ENCODE data around the gene SMIM26.

Gene SMIM26

DNA sequence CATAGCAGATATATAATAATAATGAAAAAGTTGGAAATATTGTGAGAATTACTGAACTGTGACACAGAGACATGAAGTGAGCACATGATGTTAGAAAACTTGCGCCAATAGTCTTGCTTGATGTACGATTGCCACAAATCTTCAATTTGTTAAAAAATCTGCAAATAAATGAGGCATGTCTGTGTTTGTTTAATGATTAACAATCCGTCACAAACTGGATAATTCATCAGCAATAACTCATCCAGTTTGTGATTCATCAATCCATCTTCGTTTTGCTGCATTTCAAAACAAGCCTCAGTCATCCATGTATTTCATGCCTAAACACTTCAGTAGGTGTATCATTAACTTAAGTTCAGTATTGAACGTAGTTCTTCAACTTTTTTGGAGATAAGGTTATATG lies 25.5 kb upstream of the SMIM26 start:
- TF ChIP-seq EZH2 (IDR thresholded peaks at IDR 0.05; ENCODE audit: borderline replicate concordance, low read length) (no peak), CTCF (IDR thresholded peaks at IDR 0.05; ENCODE audit: low read length) (no peak)
- H3F3A ChIP-seq (ENCODE audit: insufficient read depth, low read length) = no peaks in the 10 kb centered on the region
- H3K27me3 ChIP-seq (ENCODE audit: insufficient read depth, low read length) = no peaks in the 10 kb centered on the region
- peaks cover 64% of the 10 kb centered on the region; the same call in 1 of the 2 replicates for H3K36me3 ChIP-seq (ENCODE audit: insufficient read depth, low read length)
- no peaks in the 10 kb centered on the region for H3K79me2 ChIP-seq (ENCODE audit: insufficient read depth, low read length)
- no peak overlapping the region for H3K27ac ChIP-seq (ENCODE audit: low read depth, low read length, poor library complexity, severe bottlenecking)
- no peaks in the 10 kb centered on the region for H3K9me3 ChIP-seq (ENCODE audit: low read length)
- no peak overlapping the region for H3K9ac ChIP-seq (ENCODE audit: low read length)
- no peak overlapping the region for H2AFZ ChIP-seq (ENCODE audit: low read length)
- H3K4me2 ChIP-seq (ENCODE audit: low read length) = no peak overlapping the region
- H4K20me1 ChIP-seq (ENCODE audit: insufficient read depth, low read length) = no peaks in the 10 kb centered on the region
- H3K9me2 ChIP-seq (ENCODE audit: low read depth, low read length) = no peaks in the 10 kb centered on the region
- no peak overlapping the region for H3K4me3 ChIP-seq (ENCODE audit: low read depth, low read length, poor library complexity, severe bottlenecking)
- H3K4me1 ChIP-seq (ENCODE audit: insufficient read depth, low read length, severe bottlenecking) = no peaks in the 10 kb centered on the region

GRCh38 chr20:18543216-18543615 lies 24.0 kb upstream of the SMIM26 start:
- H4K20me1 ChIP-seq (ENCODE audit: insufficient read depth, low read length) = no peaks in the 10 kb centered on the region
- H3K9me3 ChIP-seq (ENCODE audit: low read length) = no peaks in the 10 kb centered on the region
- H3K4me3 ChIP-seq (ENCODE audit: low read depth, low read length, poor library complexity, severe bottlenecking) = no peak overlapping the region
- TF ChIP-seq EZH2 (IDR thresholded peaks at IDR 0.05; ENCODE audit: borderline replicate concordance, low read length) (no peak), CTCF (IDR thresholded peaks at IDR 0.05; ENCODE audit: low read length) (no peak)
- no peak overlapping the region for H2AFZ ChIP-seq (ENCODE audit: low read length)
- H3K9ac ChIP-seq (ENCODE audit: low read length) = no peak overlapping the region
- H3F3A ChIP-seq (ENCODE audit: insufficient read depth, low read length) = no peaks in the 10 kb centered on the region
- no peaks in the 10 kb centered on the region for H3K79me2 ChIP-seq (ENCODE audit: insufficient read depth, low read length)
- no peaks in the 10 kb centered on the region for H3K9me2 ChIP-seq (ENCODE audit: low read depth, low read length)
- no peak overlapping the region for H3K27ac ChIP-seq (ENCODE audit: low read depth, low read length, poor library complexity, severe bottlenecking)
- peaks cover 65% of the 10 kb centered on the region; the same call in 1 of the 2 replicates for H3K36me3 ChIP-seq (ENCODE audit: insufficient read depth, low read length)
- H3K4me1 ChIP-seq (ENCODE audit: insufficient read depth, low read length, severe bottlenecking) = no peaks in the 10 kb centered on the region
- H3K27me3 ChIP-seq (ENCODE audit: insufficient read depth, low read length) = no peaks in the 10 kb centered on the region
- H3K4me2 ChIP-seq (ENCODE audit: low read length) = no peak overlapping the region

DNA sequence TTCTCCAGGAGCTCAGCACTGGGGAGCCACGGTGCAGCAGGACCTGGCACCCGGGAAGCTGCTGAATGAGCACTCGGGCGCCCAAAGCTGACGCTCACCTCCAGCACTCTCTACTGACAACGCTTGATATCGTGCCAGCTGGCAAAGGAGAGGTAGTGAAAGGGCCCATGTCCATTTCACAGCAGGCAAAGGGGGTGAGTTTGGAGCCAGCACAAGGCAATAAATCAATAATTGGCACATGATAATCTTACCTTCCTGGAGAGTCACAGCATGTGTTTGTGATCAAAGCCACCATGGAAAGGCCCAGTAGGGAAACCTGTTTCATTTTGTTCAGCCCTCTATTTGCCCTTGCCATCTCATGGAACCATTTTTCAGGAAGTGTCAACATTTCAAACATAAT lies 23.3 kb upstream of the SMIM26 start:
- Histone ChIP-seq H3K27ac (ENCODE audit: low read depth, low read length, poor library complexity, severe bottlenecking) (no peak overlapping the region), H3K27me3 (ENCODE audit: insufficient read depth, low read length) (no peaks in the 10 kb centered on the region)

More for the DNA sequence above, 23.3 kb upstream of the SMIM26 start:
- no peaks in the 10 kb centered on the region for H3K9me2 ChIP-seq (ENCODE audit: low read depth, low read length)
- no peaks in the 10 kb centered on the region for H3K4me1 ChIP-seq (ENCODE audit: insufficient read depth, low read length, severe bottlenecking)
- H3K9ac ChIP-seq (ENCODE audit: low read length) = no peak overlapping the region
- H3K4me3 ChIP-seq (ENCODE audit: low read depth, low read length, poor library complexity, severe bottlenecking) = no peak overlapping the region
- peaks cover 66% of the 10 kb centered on the region for H3K36me3 ChIP-seq (ENCODE audit: insufficient read depth, low read length)
- H3K4me2 ChIP-seq (ENCODE audit: low read length) = no peak overlapping the region
- no peak overlapping the region for H2AFZ ChIP-seq (ENCODE audit: low read length)
- H3F3A ChIP-seq (ENCODE audit: insufficient read depth, low read length) = no peaks in the 10 kb centered on the region
- no peaks in the 10 kb centered on the region for H4K20me1 ChIP-seq (ENCODE audit: insufficient read depth, low read length)
- H3K9me3 ChIP-seq (ENCODE audit: low read length) = no peaks in the 10 kb centered on the region
- TF ChIP-seq EZH2 (IDR thresholded peaks at IDR 0.05; ENCODE audit: borderline replicate concordance, low read length) (no peak), CTCF (IDR thresholded peaks at IDR 0.05; ENCODE audit: low read length) (no peak)
- H3K79me2 ChIP-seq (ENCODE audit: insufficient read depth, low read length) = no peaks in the 10 kb centered on the region
